Measurements from ENCODE around the gene LENG1.
A peak's percentile ranks its signal among the peaks of the same experiment; 100 is the strongest.
"Not testable (repeated sequence)": the region's sequence is repeated elsewhere in the genome, so short reads cannot be mapped to it uniquely, and the experiment has no call there.

LENG1 gene

GRCh38 chr19:54191011-54191810 lies 31.7 kb upstream of the LENG1 start, which contains the start of gene TSEN34:
TSS of gene TSEN34 (plus strand) at chr19:54191308. CDS start at chr19:54191365, 57 bp downstream.
- peak; percentile 78 for DNase-seq
- in situ Hi-C loops (cut with HindIII; ENCODE audit: low pct_ligation_motif_present, low pct_unique_long_range_greater_than_20kb, low sequenced_read_pairs): no loop called here

GRCh38 chr19:54190503-54191010 lies 31.0 kb upstream of the LENG1 start:
- DNase-seq: peak; percentile 96
- in situ Hi-C loops (cut with HindIII; ENCODE audit: low pct_ligation_motif_present, low pct_unique_long_range_greater_than_20kb, low sequenced_read_pairs): no loop called here

GRCh38 chr19:54189735-54190502 lies 30.4 kb upstream of the LENG1 start:
- in situ Hi-C loops (cut with HindIII; ENCODE audit: low pct_ligation_motif_present, low pct_unique_long_range_greater_than_20kb, low sequenced_read_pairs): no loop called here
- peak; percentile 99 for DNase-seq

GRCh38 chr19:54189145-54189734 lies 29.7 kb upstream of the LENG1 start, which contains the start of gene MBOAT7:
TSS of gene MBOAT7 (minus strand) at chr19:54189580. CDS start at chr19:54188508, 1,072 bp downstream.
- no peak for DNase-seq
- in situ Hi-C loops (cut with HindIII; ENCODE audit: low pct_ligation_motif_present, low pct_unique_long_range_greater_than_20kb, low sequenced_read_pairs): no loop called here

GRCh38 chr19:54188215-54188871 lies 28.8 kb upstream of the LENG1 start:
- in situ Hi-C loops (cut with HindIII; ENCODE audit: low pct_ligation_motif_present, low pct_unique_long_range_greater_than_20kb, low sequenced_read_pairs): no loop called here
- DNase-seq: no peak

GRCh38 chr19:54186934-54187381 lies 27.4 kb upstream of the LENG1 start:
- in situ Hi-C loops (cut with HindIII; ENCODE audit: low pct_ligation_motif_present, low pct_unique_long_range_greater_than_20kb, low sequenced_read_pairs): no loop called here
- DNase-seq: no peak

- in situ Hi-C loops (cut with HindIII; ENCODE audit: low pct_ligation_motif_present, low pct_unique_long_range_greater_than_20kb, low sequenced_read_pairs): no loop called here
- no peak for DNase-seq
These were observed 26.8 kb upstream of the LENG1 start for GRCh38 chr19:54186351-54186750.

GRCh38 chr19:54183431-54183830 lies 23.9 kb upstream of the LENG1 start:
- in situ Hi-C loops (cut with HindIII; ENCODE audit: low pct_ligation_motif_present, low pct_unique_long_range_greater_than_20kb, low sequenced_read_pairs): no loop called here

GRCh38 chr19:54181894-54182293 lies 22.4 kb upstream of the LENG1 start:
- DNase-seq; in situ Hi-C loops (cut with HindIII; ENCODE audit: low pct_ligation_motif_present, low pct_unique_long_range_greater_than_20kb, low sequenced_read_pairs): not testable (repeated sequence)

More at GRCh38 chr19:54183431-54183830, 23.9 kb upstream of the LENG1 start:
- DNase-seq: no peak

GRCh38 chr19:54180691-54181091 lies 21.2 kb upstream of the LENG1 start:
- no peak for DNase-seq
- in situ Hi-C loops (cut with HindIII; ENCODE audit: low pct_ligation_motif_present, low pct_unique_long_range_greater_than_20kb, low sequenced_read_pairs): no loop called here

- no peak for DNase-seq
- in situ Hi-C loops (cut with HindIII; ENCODE audit: low pct_ligation_motif_present, low pct_unique_long_range_greater_than_20kb, low sequenced_read_pairs): no loop called here
These were observed 20.5 kb upstream of the LENG1 start for GRCh38 chr19:54179921-54180461.

GRCh38 chr19:54179262-54179852 lies 19.8 kb upstream of the LENG1 start:
- no peak for DNase-seq
- in situ Hi-C loops (cut with HindIII; ENCODE audit: low pct_ligation_motif_present, low pct_unique_long_range_greater_than_20kb, low sequenced_read_pairs): no loop called here

- peak; percentile 20 for DNase-seq
- in situ Hi-C loops (cut with HindIII; ENCODE audit: low pct_ligation_motif_present, low pct_unique_long_range_greater_than_20kb, low sequenced_read_pairs): no loop called here
These were observed 19.2 kb upstream of the LENG1 start for GRCh38 chr19:54178581-54179261.

GRCh38 chr19:54173951-54174834 lies 14.7 kb upstream of the LENG1 start:
- no peak for DNase-seq
- in situ Hi-C loops (cut with HindIII; ENCODE audit: low pct_ligation_motif_present, low pct_unique_long_range_greater_than_20kb, low sequenced_read_pairs): no loop called here

- DNase-seq: no peak
- in situ Hi-C loops (cut with HindIII; ENCODE audit: low pct_ligation_motif_present, low pct_unique_long_range_greater_than_20kb, low sequenced_read_pairs): no loop called here
These were observed 13.8 kb upstream of the LENG1 start for GRCh38 chr19:54173359-54173699.

- no peak for DNase-seq
- in situ Hi-C loops (cut with HindIII; ENCODE audit: low pct_ligation_motif_present, low pct_unique_long_range_greater_than_20kb, low sequenced_read_pairs): no loop called here
These were observed 13.2 kb upstream of the LENG1 start, which contains the start of gene TMC4 for GRCh38 chr19:54172471-54173358. TSS of gene TMC4 (minus strand) at chr19:54173160. CDS start at chr19:54173117, 43 bp downstream.
